GM23338 (cell line): ENCODE data around the gene ACOXL.

Source experiments
- CREB1 ChIP-seq: fragments of 250-450 bp; sonication (Bioruptor Pico); IDR thresholded peaks from 2 replicates; pipeline ENCODE4 v1.5.0; 2020; ENCODE audit warnings: low read depth, mild to moderate bottlenecking, moderate library complexity
- CTCF ChIP-seq, 2 experiments: fragments of 200-600 bp in 1 of 2; sonication (generic) in 1 of 2; conservative IDR thresholded peaks; 2 replicates each; pipeline versions ENCODE4 v1.5.1 to v1.6.1; 2016 to 2017; ENCODE audit warnings: antibody characterized with exemption in 2 of 2, low read depth in 2 of 2, mild to moderate bottlenecking in 2 of 2, moderate library complexity in 1 of 2
- EZH2 ChIP-seq: fragments of 200-600 bp; sonication (generic); IDR thresholded peaks from one replicate; pipeline ENCODE4 v1.8.0; 2017; ENCODE audit warnings: antibody characterized with exemption, mild to moderate bottlenecking, low read depth; ENCODE audit not compliant: unreplicated experiment
- EZH2phosphoT487 ChIP-seq: fragments of 200-600 bp; sonication (generic); IDR thresholded peaks from one replicate; pipeline ENCODE4 v1.8.1; 2018; ENCODE audit warnings: antibody characterized with exemption; ENCODE audit not compliant: unreplicated experiment

- TF ChIP-seq CREB1 (CRISPR knock-in tag) (no peak), CTCF (conservative IDR thresholded peaks at IDR 0.05; ENCODE audit: low read depth in 2 of 2) (no peak), EZH2 (no peak), EZH2phosphoT487 (no peak)
Observed at GRCh38 chr2:111025288-111025687, 292.9 kb downstream of the ACOXL start.
